Measurements from ENCODE around the gene LRRC26.

Gene LRRC26

DNA sequence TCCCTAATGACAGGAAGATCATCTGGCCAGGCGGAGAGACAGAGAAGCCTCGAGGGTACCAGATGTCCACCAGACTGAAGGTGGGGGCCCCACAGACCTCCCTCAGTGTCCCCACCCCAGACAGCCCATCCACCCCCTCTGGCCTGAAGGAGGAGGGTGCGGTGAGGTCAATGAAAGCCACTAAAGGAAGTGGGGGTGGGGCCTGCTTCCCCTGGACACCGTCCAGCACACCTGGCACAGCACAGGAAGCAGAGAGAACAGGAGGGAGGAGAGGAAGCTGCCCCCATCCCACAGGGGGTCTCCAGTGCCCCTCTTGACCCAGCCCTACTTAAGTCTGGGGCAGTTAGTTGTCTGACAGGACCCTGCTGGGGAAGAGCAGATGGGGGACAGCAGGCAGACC, 11.2 kb downstream of the LRRC26 start:
- in situ Hi-C loops (cut with HindIII; ENCODE audit: low sequenced_read_pairs): loop anchor here (25.0 kb wide), 1 partner anchor 346 kb away; the partner anchor contains the start of gene RABL6

- in situ Hi-C loops (cut with HindIII; ENCODE audit: low sequenced_read_pairs): loop anchor here (25.0 kb wide), 1 partner anchor 346 kb away; the partner anchor contains the start of gene RABL6
Observed at GRCh38 chr9:137157618-137158415, 12.0 kb downstream of the LRRC26 start.

DNA sequence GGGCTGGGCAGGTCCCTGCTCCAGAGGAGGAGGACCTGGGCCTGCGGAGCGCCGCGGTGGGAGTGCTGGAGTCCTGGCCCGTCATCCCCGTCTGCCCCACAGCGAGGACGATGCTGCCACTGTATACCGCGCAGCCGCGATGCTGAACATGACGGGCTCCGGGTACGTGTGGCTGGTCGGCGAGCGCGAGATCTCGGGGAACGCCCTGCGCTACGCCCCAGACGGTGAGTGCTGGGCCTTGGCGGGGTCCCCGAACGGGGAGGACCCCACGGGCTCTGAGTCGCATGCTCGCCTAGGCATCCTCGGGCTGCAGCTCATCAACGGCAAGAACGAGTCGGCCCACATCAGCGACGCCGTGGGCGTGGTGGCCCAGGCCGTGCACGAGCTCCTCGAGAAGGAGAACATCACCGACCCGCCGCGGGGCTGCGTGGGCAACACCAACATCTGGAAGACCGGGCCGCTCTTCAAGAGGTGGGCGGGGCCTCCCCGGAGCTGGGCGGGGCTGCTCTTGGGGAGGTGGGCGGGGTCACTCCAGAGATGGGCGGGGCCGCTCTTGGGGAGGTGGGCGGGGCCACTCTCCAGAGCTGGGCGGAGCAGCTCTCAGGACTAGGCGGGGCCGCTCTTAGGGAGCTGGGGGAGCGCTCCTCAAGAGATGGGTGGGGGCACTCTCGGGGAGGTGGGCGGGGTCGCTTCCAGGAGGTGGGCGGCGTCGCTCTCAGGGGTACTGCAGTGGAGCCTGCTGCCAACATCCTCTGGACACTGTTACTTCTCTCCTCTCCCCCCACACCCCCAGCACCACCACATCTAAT, 13.1 kb downstream of the LRRC26 start:
- in situ Hi-C loops (cut with HindIII; ENCODE audit: low sequenced_read_pairs): loop anchor here (25.0 kb wide), 1 partner anchor 344 kb away; the partner anchor contains the start of gene RABL6

- in situ Hi-C loops (cut with HindIII; ENCODE audit: low sequenced_read_pairs): loop anchor here (25.0 kb wide), 1 partner anchor 341 kb away; the partner anchor contains the start of gene RABL6
Observed at GRCh38 chr9:137152844-137153405, 16.9 kb downstream of the LRRC26 start.

GRCh38 chr9:137150617-137151457, 19.0 kb downstream of the LRRC26 start:
- in situ Hi-C loops (cut with HindIII; ENCODE audit: low sequenced_read_pairs): loop anchor here (25.0 kb wide), 1 partner anchor 339 kb away; the partner anchor contains the start of gene RABL6

DNA sequence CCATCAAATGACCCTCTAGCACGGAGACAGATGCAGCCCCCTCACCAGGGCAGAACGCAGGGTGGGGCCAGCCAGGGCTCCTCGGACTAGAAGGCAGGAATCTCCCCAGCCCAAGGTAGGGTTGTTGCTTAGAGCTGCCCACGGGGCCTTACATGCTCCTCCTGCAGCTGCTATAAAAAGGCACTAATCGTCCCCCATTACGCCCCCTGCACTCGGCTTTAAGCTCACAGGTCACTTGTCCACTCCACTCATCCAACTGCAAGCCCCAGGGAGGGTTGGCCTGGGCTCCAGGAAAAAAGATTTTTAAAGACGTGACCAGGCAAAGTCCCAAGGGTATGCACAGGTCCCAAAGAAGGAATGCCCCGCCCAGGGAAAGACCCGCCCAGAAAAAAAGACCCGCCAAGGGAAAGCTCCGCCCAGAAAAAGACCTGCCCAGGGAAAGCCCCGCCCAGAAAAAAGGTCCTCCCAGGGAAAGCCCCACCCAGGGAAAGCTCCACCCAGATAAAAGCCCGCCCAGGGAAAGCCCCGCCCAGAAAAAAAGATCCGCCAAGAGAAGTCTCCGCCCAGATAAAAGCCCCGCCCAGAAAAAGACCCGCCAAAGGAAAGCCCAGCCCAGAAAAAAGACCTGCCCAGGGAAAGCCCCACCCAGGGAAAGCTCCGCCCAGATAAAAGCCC, 19.8 kb downstream of the LRRC26 start:
- in situ Hi-C loops (cut with HindIII; ENCODE audit: low sequenced_read_pairs): loop anchor here (25.0 kb wide), 1 partner anchor 338 kb away; the partner anchor contains the start of gene RABL6

DNA sequence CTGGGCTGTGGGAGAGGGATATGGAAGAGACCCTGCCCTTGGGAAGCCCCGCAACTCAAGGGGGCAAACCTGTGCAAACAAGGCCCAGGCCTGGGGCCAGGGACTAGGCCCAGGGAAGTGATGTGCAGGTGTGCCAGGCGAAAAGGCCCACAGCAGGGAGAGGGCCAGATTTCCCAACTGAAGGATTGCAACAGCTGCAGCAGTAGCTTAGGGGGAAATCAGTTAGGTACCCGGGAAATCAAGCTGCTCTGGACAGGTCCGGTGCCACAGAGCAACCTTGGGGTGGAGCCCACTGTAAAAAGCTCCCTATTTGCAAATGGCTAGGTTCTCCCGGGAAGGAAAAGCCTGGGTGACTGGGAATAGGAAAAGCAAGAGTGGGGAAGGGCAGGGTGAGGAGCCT, 20.5 kb downstream of the LRRC26 start:
- in situ Hi-C loops (cut with HindIII; ENCODE audit: low sequenced_read_pairs): no loop called here

GRCh38 chr9:137148661-137149060, 21.2 kb downstream of the LRRC26 start:
- in situ Hi-C loops (cut with HindIII; ENCODE audit: low sequenced_read_pairs): no loop called here

DNA sequence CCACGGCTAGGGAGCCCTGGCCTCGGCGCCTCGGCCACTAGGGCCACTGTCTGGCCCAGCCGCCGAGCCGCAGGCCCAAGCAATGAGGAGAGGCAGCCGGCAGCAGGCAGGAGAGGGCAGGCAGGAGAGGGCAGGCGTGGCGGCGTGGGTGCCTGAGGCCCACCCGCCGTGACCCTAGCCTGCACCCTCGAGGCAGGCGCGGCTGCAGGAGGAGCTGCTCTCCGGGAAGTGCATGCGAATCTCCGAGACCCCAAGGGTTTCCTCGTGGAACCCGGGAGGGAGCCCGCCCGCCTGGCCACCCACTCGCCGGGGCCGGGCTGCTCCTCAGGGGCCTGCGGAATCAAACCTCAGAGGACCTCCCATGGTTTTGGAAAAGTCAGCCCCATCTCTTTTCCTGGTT, 21.6 kb downstream of the LRRC26 start:
- in situ Hi-C loops (cut with HindIII; ENCODE audit: low sequenced_read_pairs): no loop called here

DNA sequence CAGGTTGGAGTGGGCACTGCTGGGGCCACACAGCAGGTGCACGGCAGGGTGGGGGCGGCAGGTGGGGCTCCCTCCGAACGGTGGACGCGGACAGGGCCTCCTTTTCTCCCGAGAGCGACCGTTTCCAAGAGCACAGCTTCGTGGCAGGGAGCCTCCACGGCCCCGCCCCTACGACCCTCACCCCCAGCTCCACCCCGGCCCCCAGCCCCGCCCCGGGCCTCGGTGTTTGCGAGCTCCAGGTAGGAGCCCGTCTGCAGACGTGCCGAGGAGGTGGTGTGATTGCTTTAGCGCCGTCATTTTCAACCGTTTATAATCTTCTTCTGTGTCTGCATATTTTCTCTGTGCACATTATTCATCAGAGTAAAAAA, 22.1 kb downstream of the LRRC26 start:
- in situ Hi-C loops (cut with HindIII; ENCODE audit: low sequenced_read_pairs): no loop called here

DNA sequence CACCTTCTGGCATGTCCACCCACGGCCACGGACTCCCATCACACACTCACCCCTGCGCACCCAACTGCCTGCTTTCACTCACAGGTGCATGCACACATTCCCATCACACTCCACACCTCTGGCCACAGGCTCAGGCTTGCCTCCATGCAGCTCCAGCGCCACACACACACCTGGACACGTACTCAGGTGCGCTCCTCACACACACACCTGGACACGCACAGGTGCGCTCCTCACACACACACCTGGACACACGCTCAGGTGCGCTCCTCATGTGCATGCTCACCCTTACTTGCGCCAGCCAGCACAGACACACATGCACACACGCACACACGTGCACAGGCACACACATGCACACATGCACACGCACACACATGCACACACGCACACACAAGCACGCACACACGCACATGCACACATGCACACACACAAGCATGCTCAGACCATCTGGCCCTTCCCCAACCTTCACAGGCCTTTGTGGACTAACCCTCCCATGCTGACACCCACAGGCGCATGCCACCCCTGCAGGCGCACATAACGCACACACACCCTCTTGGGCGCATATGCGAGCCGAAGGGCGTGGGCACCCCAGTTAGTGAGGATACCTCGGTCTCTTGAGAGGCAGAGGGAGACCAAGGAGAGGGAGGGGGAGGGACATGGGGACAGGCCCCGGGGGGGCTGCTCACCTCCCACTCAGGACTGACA, 22.6 kb downstream of the LRRC26 start:
- in situ Hi-C loops (cut with HindIII; ENCODE audit: low sequenced_read_pairs): no loop called here

- in situ Hi-C loops (cut with HindIII; ENCODE audit: low sequenced_read_pairs): no loop called here
Observed at GRCh38 chr9:137146527-137146918, 23.3 kb downstream of the LRRC26 start.

- in situ Hi-C loops (cut with HindIII; ENCODE audit: low sequenced_read_pairs): no loop called here
Observed at GRCh38 chr9:137145731-137146526, 23.9 kb downstream of the LRRC26 start.

DNA sequence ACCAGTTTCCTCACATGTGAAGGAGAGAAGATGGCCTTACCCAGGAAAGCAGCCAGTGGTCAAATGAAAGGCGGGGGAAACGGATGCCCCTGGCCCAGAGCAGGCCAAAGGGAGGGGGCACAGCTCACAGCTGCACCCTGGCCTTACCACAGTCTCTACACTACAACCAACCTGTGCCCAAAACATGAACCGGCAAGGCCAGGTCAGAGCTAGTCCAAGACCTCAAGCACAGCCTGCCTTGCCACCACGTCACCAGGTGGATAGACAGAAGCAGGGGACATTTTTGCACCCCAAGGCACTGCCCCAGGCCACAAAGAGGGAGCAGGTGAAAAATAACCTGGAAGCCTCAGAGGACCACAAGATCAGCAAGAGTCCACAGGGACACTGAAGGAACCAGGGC, 26.4 kb downstream of the LRRC26 start:
- in situ Hi-C loops (cut with HindIII; ENCODE audit: low sequenced_read_pairs): no loop called here

DNA sequence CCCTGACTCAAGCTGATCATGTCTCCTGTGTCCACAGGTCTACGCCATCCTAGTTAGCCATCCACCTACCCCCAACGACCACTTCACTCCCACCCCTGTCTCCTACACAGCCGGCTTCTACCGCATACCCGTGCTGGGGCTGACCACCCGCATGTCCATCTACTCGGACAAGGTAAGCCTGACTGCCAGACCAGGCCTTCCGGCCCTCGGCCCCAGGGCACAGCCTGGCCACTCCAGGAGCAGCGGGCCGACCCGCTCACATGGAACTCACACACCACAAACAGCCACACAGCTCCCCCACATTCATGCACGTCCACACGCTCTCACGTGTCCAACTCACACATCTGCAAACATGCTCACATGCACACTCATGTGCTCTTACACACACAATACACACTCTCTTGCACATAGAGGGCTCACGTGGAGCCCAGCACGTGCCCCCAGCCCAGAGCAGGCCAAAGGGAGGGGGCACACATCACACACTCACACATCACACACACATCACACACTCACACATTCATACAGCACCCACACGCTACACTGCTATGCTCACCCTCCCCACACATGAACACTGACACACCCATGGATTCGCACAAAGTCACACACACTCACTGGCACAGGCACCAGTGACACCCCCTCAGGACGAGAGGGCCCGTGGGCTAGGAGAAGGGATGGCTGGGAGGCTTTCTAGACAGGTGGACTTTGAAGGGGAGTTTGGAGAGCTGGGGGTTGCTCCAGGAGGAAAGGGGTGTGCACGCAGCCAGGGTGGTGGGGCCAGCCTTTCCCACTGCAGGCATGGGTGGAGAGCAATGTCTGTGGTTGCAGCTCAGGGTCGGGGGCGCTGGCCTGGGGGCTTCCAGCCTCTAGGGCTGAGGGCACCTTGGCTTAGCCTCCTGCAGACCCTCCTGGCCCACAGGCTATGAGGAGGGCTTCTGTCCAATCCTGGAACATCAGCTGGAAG, 27.6 kb downstream of the LRRC26 start:
- in situ Hi-C loops (cut with HindIII; ENCODE audit: low sequenced_read_pairs): no loop called here

DNA sequence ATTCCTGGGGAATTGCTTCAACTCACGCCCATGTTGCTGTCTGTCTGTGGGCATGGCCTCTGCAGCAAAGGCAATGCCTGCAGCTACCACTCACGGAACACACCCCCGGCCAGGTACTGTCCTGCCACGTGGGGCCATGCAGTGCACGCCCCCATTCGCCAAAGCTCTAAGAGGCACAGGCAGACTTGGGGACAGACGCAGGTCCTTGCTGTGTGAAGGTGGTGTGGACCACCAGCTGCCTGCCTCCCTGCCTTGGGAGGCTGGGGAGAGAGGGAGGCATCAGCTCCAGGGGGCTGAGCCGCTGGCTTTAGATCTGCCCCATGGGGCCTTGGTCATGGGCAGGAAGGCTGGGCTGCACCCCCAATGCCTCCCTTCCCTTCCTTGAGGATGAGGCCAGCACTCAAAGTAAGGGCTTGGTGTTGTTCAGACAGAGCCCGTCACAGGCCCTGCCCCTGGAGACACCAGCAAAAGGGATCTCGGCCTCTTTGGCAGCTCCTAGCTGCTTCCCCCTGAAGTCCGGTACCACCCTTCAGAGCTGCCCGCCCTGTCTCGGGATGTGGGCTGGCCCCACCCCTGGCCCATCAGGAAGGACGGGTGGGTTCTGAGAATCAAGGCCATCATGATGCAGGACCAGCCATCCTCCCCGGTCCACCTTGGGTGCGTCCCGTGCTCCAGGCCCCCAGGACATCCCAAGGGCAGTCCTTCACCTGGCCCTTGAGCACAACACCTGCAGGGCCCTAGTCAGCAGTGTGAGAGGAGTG, 28.6 kb downstream of the LRRC26 start:
- in situ Hi-C loops (cut with HindIII; ENCODE audit: low sequenced_read_pairs): no loop called here
